ENCODE data around the gene NR4A1.

The NR4A1 gene

GRCh38 chr12:52059582-52060497 lies 8.6 kb downstream of the NR4A1 start:
- no peak for DNase-seq

DNA sequence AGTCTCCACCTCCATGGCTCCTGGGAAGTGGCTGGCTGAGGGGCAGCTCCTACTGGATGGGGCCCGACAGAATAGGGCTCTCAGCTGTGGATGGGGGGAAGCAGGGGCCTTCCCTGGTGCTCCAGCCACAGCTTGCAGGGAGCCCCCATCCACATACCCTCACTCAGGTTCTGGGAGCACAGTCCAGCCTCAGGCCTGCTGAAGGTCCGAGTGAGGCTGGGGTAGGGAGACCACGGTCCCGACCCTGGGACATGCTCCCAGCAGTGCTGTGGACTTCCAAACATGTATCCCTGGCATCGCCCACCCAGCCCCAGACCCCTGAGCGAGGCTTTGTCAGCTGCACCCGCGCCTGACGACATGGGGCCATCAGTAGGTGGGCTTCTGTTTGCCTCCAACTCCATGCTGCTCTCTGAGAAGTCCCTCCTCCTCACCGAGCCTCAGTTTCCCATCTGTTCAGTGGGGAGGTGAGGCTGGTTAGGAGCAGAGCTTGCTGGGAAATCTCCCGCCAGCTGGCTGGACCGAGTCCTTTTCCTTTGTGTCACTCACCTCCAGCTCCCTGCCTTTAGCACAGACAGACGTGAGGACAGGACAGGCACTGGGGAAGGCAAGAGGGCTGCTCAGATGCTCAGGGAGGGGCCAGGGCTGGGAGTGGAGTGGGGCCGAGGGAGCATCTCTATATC lies 9.4 kb downstream of the NR4A1 start:
- no peak for DNase-seq

- no peak for DNase-seq
Measured at GRCh38 chr12:52061470-52062166, 10.4 kb downstream of the NR4A1 start.

DNA sequence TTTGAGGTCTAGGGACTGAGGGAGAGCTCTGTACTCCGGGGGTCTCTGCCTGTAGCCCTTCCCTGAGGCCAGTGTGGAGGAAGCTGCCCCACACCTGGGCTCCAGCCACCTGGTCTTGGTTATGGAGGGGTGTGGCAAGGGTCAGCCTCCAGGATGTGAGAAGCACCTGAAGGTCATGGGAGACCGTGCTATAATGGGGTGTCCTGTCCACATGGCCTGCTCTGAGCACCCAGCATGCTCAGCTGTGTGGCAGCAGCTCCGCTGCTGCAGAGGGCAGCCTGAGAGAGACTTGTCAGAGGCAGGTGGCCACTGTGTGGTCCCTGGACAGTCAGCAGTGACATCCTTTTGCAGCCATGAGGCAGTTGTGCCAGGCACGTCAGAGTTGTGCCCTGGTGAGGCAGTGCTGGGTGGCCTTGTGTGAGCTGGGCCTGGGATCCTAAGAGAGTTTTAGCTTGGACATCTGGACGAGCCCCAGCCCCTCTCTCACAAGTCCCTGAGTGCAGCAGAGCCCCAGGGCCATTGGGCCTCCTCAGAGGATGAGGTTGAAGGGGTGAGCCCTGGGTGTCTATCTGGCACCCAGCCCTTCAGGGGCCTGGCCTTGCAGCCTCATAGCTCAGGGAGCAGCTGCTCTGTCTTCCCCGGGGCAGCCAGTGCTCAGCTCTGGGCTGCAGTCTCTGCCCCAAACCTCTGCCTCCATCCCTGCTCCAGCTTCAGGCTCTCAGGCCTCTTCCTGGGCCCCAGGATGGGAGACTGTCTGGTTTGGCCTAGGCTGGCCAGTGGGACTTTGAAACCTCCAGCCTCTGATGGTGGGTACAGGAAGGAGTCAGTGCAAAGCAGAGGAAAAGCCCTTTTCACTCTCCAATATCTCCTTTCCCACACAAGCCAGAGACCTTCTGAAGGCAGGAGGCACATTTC lies 11.2 kb downstream of the NR4A1 start:
- no peak for DNase-seq

DNA sequence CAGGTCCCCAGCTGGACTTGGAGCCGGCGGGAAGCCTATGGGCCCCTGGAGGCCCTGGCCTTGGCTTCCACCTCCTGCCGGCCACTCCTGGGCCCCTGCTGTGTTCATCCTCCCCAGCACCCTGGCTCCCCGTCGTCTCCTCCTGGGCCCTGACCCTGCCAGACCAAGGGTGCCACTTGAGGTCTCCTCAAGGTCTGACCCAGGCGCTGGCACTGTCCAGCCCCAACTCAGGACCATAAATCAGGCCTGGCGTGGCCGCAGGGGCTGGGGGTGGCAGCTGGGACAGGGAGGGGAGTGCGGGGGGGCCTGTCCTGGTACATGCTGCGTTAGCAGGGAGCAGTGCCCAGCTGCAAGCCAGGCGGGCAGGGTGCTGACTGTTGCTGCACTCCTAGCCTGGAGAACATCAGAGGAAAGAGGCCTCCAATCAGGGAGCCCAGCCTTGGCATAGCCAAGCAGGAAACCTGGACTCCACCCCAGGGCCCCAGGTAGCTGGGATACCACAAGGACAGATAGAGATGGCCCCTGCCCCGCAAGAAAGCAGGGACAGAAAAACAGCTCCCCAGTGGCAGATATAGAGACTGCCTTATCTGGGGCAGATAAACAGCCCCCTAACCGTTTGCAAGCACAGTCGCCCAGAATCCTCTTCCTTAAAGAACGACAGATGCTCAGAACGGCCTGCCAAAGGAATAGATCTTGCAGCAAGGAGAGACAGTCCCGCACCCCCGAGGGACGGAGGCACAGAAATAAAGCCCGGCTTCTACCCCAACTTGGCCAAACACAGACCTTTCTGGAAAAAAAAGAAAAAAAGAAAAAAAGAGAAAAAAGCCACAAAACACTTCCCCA lies 12.1 kb downstream of the NR4A1 start:
- DNase-seq, result no peak

DNA sequence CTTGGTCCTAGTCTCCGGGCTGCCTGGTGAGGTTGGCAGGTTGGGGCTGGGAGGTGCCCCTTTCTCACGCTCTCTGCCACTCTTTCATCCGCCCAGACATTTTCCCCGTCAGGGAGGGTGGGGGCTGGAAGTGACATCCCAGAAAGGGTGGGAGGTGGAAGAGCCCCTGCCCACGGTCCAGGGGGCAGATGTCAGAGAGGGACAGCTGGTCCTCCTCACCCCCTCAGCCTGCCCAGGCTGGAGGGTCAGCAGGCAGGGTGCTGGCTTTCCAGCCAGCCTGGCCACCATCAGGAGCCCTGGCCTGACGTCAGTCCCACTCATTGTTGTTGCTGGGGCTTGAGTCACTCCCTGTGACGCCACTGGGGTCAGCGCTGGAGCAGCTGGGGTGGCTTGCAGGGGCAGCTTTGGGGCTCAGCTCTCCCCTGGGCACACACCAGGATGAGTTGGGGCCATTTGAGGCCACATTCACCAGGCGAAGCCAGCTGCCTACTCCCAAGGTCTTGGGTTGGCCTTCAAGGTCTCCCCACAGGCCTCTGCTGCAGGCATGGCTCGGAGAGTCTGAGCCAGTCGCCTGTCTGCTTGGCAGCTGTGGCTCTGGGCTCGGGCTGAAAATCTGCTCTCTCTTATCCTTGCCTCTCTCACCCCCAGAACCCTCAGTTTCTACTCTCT lies 12.9 kb downstream of the NR4A1 start:
- DNase-seq, result no peak

- DNase-seq, result no peak
Measured at GRCh38 chr12:52066346-52067080, 15.3 kb downstream of the NR4A1 start.

DNA sequence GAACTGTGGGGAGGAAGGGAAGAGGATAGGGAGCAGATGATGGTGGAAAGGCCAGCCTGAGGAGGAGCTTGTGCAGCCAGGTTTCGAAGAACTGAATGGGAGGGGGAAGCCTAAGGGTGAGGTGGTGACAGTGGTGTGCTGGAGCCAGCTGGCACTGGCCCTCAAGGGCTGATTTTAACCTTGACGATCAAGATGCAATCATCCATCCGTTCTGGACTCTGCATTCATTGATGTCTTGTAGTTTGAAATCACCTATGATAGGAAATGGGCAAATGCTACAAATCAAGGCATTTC lies 15.8 kb downstream of the NR4A1 start:
- no peak for DNase-seq

DNA sequence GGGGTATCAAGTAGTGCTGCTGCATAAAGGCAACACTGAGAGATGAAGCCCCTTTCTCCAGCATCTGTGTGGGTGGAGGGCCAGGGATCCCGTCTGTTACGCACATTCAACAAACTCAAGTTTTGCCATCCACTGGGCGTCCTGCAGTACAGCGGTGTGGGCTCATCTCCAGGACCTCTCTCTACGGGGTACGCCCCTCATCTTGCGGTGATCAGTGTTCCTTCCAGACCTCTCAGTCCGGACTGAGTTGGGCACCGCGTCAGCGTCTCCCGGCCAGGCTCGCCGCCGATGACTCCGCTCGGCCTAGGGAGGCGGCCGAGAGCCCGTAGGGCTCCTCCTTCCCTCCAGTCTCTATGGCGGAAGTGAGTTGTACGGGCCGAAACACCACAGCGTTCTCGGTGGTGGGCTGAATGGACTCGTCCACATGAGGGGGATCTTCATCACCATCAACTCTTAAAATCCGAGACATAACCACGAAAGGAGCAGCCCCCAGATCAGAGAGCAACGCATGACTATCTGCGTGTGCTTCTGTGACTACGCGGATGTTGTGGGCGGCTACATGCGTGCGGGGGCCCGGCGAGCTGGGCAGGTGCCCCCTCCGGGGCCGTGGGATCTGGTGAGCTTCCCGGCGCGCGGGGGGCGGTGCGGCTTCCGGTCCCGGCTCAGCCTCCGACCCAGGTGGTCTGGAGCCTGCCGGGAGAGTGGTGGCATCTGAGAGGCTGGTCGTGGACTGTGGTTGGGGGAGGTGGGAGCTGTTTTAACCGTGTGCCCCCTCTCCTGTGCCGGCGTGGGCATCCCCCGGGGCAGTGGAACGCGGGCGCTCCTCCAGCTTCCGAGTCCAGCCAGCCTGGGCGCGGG lies 18.3 kb downstream of the NR4A1 start, which contains the start of gene ATG101:
Gene ATG101, plus strand, starts transcription at position 652 of the 858 bp plus-strand sequence. CDS start 3,673 bp downstream, outside the sequence.
- DNase-seq, result peak; percentile 99

DNA sequence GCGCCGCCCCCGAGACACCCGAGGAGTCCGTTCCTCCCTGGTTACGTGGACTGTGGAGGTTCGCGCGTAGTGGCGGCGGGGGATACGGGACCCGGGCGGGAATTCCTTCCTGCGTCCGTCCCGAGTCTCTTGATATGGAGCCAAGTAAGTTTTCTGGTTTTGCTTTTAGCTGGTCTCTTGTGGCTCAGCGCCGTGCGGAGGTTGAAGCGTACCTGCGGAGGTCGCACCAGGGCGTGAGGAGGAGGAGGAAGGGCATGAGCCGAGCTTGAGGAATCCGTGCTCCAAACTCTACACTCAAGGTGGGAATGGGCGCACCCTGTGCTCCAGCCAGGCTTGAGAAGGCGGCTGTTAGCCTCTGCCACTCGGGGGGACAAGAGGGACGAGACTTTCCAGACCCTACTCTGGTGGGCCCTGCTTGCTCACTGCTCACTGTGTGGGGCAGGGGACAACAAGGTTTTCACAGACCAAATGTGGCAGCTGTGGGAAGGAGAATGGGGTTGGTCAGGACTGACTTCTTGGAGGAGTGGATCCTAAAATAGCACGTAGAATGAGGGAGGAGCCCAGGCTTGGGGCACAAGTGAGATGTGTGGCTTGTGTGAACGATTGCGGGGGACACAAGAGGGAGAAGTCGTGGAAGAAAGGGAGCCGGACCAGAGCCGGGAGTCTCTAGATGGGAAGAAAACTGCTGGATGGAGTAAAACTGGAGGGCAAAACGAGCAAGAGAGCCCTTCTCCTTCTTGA lies 19.1 kb downstream of the NR4A1 start:
- DNase-seq, result no peak

DNA sequence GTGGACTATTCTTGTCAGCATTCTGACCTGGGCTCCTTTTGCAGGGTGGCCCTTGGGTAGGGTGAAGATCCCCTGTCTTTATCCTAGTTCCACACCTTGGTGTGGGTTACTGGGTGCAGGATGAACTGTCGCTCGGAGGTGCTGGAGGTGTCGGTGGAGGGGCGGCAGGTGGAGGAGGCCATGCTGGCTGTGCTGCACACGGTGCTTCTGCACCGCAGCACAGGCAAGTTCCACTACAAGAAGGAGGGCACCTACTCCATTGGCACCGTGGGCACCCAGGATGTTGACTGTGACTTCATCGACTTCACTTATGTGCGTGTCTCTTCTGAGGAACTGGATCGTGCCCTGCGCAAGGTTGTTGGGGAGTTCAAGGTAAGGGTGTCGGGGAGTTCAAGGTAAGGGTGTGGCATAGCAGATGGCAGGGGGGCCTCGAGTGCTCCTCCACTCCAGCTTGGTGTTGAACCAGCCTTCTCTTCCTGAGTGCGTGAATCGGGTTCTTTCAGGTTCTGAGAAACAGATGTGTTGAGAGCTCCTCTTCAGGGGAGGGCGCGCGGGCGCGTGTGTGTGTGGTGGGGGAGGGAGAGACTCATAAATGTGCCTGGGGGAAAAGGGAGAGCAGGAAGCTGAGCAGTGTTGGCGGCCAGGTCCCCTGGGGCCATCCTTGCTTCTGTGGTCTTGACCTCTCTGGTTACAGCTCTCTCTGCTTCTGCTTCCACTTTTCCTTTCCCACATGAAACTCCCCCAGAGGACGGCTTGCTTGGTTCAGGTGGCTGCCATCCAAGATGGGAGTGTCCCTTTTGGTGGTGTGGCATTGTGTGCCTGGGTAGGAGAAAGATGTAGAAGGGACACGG lies 22.5 kb downstream of the NR4A1 start:
- no peak for DNase-seq

GRCh38 chr12:52074971-52075724 lies 23.9 kb downstream of the NR4A1 start:
- DNase-seq, result no peak

DNA sequence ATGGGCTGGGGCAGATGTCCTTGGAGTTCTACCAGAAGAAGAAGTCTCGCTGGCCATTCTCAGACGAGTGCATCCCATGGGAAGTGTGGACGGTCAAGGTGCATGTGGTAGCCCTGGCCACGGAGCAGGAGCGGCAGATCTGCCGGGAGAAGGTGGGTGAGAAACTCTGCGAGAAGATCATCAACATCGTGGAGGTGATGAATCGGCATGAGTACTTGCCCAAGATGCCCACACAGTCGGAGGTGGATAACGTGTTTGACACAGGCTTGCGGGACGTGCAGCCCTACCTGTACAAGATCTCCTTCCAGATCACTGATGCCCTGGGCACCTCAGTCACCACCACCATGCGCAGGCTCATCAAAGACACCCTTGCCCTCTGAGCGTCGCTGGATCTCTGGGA lies 25.6 kb downstream of the NR4A1 start:
- DNase-seq, result no peak

GRCh38 chr12:52078276-52078675 lies 27.0 kb downstream of the NR4A1 start:
- no peak for DNase-seq

- DNase-seq, result peak; percentile 72
Measured at GRCh38 chr12:52079576-52080402, 28.5 kb downstream of the NR4A1 start, which contains the start of gene SMIM41. Gene SMIM41 (plus strand): TSS chr12:52079704. CDS start chr12:52079780, 76 bp downstream.
